SU-DHL-6 (cell line): ENCODE results near the gene NFKBIL1.

Experiments
- H2AFZ ChIP-seq: fragments of 200-600 bp; sonication (generic); 2 replicates; pipeline ENCODE4 v1.6.1; 2014; ENCODE audit warnings: low read depth, mild to moderate bottlenecking, moderate library complexity, mixed read lengths, antibody characterized with exemption, low read length; ENCODE audit not compliant: severe bottlenecking
- H3F3A ChIP-seq: fragments of 200-600 bp; shearing (Covaris generic); 2 replicates; pipeline ENCODE4 v1.6.0; 2016; ENCODE audit warnings: antibody characterized with exemption, mild to moderate bottlenecking; ENCODE audit not compliant: insufficient read depth
- H3K27ac ChIP-seq: fragments of 200-600 bp; sonication (generic); 2 replicates; pipeline ENCODE4 v1.5.1; 2016; ENCODE audit warnings: low read depth, mild to moderate bottlenecking, low read length, moderate library complexity, mixed read lengths
- H3K27me3 ChIP-seq: fragments of 200-600 bp; sonication (generic), shearing (Covaris generic); 2 replicates; pipeline ENCODE4 v1.6.0; 2014; ENCODE audit warnings: mild to moderate bottlenecking, low read length
- H3K36me3 ChIP-seq: fragments of 200-600 bp; sonication (generic); 2 replicates; pipeline ENCODE4 v1.6.1; 2014; ENCODE audit warnings: mild to moderate bottlenecking, low read length, mixed read lengths
- H3K4me2 ChIP-seq: fragments of 300-600, 200-600 bp; shearing (Covaris generic), sonication (generic); 2 replicates; pipeline ENCODE4 v1.6.0; 2014; ENCODE audit warnings: low read length, low read depth, mild to moderate bottlenecking; ENCODE audit not compliant: poor library complexity, severe bottlenecking
- H3K4me3 ChIP-seq: fragments of 200-600 bp; sonication (generic); 2 replicates; pipeline ENCODE4 v1.5.1; 2014; ENCODE audit warnings: antibody characterized with exemption, low read length, mild to moderate bottlenecking, mixed read lengths; ENCODE audit not compliant: insufficient read depth, poor library complexity, severe bottlenecking
- H3K79me2 ChIP-seq: fragments of 200-600 bp; sonication (generic); 2 replicates; pipeline ENCODE4 v1.6.1; 2014; ENCODE audit warnings: mild to moderate bottlenecking, low read length, moderate library complexity; ENCODE audit not compliant: insufficient read depth
- H3K9ac ChIP-seq: fragments of 200-600 bp; sonication (generic); 2 replicates; pipeline ENCODE4 v1.7.0; 2014; ENCODE audit warnings: mild to moderate bottlenecking, low read length
- H3K9me2 ChIP-seq: fragments of 200-600 bp; sonication (generic); replicated peaks from 2 replicates; pipeline ENCODE4 v1.6.1; 2014; ENCODE audit warnings: low read length; ENCODE audit not compliant: insufficient read depth
- H3K9me3 ChIP-seq: fragments of 200-600 bp; sonication (generic); 2 replicates; pipeline ENCODE4 v1.6.1; 2014; ENCODE audit warnings: low read length, mixed read lengths; ENCODE audit not compliant: insufficient read depth
- H4K20me1 ChIP-seq: fragments of 200-600 bp; sonication (generic); 2 replicates; pipeline ENCODE4 v1.6.1; 2014; ENCODE audit warnings: low read depth, mild to moderate bottlenecking, antibody characterized with exemption, low read length, moderate library complexity, mixed read lengths
- EZH2phosphoT487 ChIP-seq: fragments of 200-600 bp; sonication (generic), shearing (Covaris generic); conservative IDR thresholded peaks from 2 replicates; pipeline ENCODE4 v1.6.1; 2018; ENCODE audit warnings: mild to moderate bottlenecking, antibody characterized with exemption, low read length, moderate library complexity, mixed read lengths
- TF ChIP-seq, protein P1 (sequence below): fragments of 200-600 bp; sonication (generic); IDR thresholded peaks from one replicate; pipeline ENCODE4 v1.5.1; 2017; ENCODE audit warnings: antibody characterized with exemption, mild to moderate bottlenecking, low read length, moderate library complexity; ENCODE audit not compliant: insufficient read depth, poor library complexity, severe bottlenecking

Gene NFKBIL1

DNA sequence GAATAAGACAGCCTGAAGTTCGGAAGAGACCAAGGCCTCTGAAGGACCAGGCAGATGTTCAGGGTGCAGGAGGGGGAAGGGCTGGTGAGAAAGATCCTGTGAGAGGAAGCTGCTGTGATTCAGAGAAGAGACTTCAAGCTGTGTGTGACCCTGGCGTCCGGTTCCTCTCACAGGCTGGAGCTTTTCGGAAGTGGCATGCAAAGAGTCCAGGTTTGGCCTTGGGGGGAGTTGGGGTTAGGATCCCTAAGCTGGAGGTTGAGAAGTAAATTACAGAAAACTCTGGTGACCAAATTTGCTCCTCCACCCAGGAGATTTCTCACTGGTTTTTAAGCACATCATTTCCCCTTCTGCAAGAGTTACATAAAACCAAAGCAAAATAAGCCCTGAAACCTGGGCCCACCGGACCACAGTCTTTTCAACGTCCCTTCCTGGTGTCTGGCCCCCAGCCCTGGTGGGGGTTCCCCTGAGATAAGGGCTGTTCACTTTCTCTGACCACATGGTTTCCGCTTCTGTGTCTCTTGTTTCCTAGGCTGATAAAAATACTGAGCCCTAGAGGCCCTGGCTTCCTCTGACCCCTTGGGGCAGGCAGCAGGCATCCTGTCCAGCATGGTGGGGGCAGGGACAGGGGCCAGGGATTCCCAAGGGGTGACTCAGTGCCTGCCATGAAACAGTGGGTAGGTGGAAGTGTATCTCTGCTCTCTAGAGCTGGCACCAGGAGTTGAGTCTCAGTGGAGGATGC lies 12.7 kb downstream of the NFKBIL1 start:
- no peaks in the 10 kb centered on the region for H3K36me3 ChIP-seq
- H3K27me3 ChIP-seq = no peaks in the 10 kb centered on the region
- peak overlapping the region; percentile 69 for H3K9ac ChIP-seq
- no peaks in the 10 kb centered on the region for H3K9me2 ChIP-seq
- peak overlapping the region; percentile 41 for H3K4me3 ChIP-seq
- peaks cover 8% of the 10 kb centered on the region; the same call in 1 of the 2 replicates for H3K79me2 ChIP-seq
- peak overlapping the region; percentile 94 for H3K27ac ChIP-seq
- H3K4me2 ChIP-seq = peak overlapping the region; percentile 77
- peaks cover 73% of the 10 kb centered on the region for H3F3A ChIP-seq
- no peaks in the 10 kb centered on the region for H3K9me3 ChIP-seq
- H2AFZ ChIP-seq = no peak overlapping the region
- H4K20me1 ChIP-seq = no peaks in the 10 kb centered on the region
- TF ChIP-seq EZH2phosphoT487 = no peak
- TF ChIP-seq, protein P1, sequence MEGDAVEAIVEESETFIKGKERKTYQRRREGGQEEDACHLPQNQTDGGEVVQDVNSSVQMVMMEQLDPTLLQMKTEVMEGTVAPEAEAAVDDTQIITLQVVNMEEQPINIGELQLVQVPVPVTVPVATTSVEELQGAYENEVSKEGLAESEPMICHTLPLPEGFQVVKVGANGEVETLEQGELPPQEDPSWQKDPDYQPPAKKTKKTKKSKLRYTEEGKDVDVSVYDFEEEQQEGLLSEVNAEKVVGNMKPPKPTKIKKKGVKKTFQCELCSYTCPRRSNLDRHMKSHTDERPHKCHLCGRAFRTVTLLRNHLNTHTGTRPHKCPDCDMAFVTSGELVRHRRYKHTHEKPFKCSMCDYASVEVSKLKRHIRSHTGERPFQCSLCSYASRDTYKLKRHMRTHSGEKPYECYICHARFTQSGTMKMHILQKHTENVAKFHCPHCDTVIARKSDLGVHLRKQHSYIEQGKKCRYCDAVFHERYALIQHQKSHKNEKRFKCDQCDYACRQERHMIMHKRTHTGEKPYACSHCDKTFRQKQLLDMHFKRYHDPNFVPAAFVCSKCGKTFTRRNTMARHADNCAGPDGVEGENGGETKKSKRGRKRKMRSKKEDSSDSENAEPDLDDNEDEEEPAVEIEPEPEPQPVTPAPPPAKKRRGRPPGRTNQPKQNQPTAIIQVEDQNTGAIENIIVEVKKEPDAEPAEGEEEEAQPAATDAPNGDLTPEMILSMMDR = no peak

DNA sequence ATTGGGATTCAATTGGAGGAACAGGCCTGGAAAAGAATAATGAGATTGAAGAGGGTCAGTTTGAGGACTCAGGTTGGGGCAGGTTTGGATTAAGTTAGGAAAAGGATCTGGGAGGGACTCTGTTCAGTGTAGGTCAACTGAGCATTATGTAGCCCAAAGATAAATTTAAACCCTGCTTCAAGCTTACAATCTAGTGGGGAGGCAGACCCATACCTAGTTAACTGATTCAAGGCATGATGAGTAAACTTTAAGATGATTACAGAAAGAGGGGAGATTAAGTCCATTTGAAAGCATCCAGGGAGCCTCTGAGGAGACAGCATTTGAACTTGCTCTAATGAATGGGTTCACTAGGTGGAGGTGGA lies 13.3 kb downstream of the NFKBIL1 start:
- Histone ChIP-seq H3K36me3 (no peaks in the 10 kb centered on the region), H2AFZ (no peak overlapping the region), H3K9me3 (no peaks in the 10 kb centered on the region), H3K27ac (peak overlapping the region; percentile 94), H3K9ac (peak overlapping the region; percentile 69), H3K4me3 (peak overlapping the region; percentile 0), H3F3A (peaks cover 78% of the 10 kb centered on the region), H3K79me2 (peaks cover 8% of the 10 kb centered on the region; the same call in 1 of the 2 replicates), H3K9me2 (no peaks in the 10 kb centered on the region), H3K27me3 (no peaks in the 10 kb centered on the region), H4K20me1 (no peaks in the 10 kb centered on the region), H3K4me2 (peak overlapping the region; percentile 77)
- TF ChIP-seq, protein P1 = no peak
- TF ChIP-seq EZH2phosphoT487 = no peak

DNA sequence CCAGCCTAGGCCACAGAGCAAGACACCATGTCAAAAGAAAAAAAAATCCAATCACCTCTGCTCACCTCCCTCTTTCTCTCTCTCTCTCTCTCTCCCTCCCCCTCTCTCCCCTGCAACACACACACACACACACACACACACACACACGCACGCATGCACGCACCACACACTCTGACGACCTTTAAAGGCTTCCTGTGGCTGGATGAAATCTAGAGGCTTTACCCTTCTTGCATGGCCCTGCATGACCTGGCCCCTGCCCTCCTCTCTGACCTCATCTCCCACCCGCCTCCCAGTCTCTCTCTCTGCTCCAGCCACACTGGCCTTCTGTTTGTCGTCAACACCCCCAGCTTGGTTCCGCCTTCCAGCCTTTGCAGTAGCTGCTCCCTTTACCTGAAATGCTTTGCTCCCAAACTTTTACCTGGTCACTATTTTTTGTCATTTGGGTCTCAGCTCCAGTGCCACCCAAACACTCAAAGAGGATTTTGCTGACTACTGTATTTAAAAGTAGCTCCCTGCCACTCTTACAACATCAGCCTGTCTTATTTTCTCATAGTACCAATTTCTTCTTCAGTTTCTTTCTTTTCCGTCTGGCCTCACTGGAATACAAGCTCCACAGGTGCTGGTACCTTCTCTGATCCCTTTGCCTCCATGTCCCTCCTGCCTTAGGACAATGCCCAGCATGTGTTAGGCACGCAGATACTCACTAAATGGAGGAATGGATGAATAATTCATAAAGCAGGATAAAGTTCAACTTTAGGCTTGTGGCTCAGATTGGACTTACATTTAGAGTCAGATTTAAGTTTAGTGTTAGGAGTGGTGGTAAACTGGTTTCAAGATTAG lies 20.3 kb downstream of the NFKBIL1 start:
- Histone ChIP-seq H3K4me2 (peak overlapping the region; percentile 86), H3K9ac (peak overlapping the region; percentile 84), H3K36me3 (no peaks in the 10 kb centered on the region), H3K9me2 (no peaks in the 10 kb centered on the region), H3K27ac (peak overlapping the region; percentile 92), H2AFZ (no peak overlapping the region), H3F3A (peaks cover 72% of the 10 kb centered on the region), H3K9me3 (no peaks in the 10 kb centered on the region), H3K4me3 (no peak overlapping the region), H3K79me2 (peaks cover 51% of the 10 kb centered on the region), H3K27me3 (no peaks in the 10 kb centered on the region), H4K20me1 (no peaks in the 10 kb centered on the region)
- TF ChIP-seq, protein P1 = no peak
- TF ChIP-seq EZH2phosphoT487 = no peak
